NCI-H2227 treated with DMSO at 0.1 percent for 48 hours (cell line): ENCODE results near the gene OR2T34.
"Not testable (repeated sequence)": the region's sequence is repeated elsewhere in the genome, so short reads cannot be mapped to it uniquely, and the experiment has no call there.

Source experiments
- DNase-seq: peaks from one replicate; lab custom pipeline; 2025; lab: John Stamatoyannopoulos, UW

OR2T34 gene

GRCh38 chr1:248562672-248563071, 11.9 kb downstream of the OR2T34 start, which contains the start of gene OR2T29:
Gene OR2T29 (minus strand): TSS chr1:248562772. CDS start chr1:248559491, 3,281 bp downstream.
- DNase-seq, result not testable (repeated sequence)

GRCh38 chr1:248551027-248551426, 23.5 kb downstream of the OR2T34 start:
- DNase-seq, result not testable (repeated sequence)

DNA sequence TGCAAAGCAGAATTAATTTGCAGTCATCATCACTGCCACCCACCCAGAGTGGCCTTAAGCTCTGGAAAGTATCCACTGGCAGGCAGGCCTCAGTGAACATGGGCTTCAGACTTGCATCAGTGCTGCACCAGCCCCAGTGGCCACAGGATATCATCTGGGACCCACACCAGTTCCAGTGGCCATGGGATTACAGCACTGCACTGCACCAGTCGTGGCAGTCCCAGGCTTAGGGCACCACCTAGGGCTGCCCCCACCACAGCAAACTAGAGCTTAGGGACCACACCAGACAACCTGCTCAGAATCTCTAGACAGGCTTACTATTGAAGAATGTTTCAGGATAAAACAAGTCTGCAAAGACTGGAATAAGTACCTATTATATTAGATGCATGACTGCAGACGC, 27.2 kb downstream of the OR2T34 start:
- DNase-seq, result not testable (repeated sequence)

DNA sequence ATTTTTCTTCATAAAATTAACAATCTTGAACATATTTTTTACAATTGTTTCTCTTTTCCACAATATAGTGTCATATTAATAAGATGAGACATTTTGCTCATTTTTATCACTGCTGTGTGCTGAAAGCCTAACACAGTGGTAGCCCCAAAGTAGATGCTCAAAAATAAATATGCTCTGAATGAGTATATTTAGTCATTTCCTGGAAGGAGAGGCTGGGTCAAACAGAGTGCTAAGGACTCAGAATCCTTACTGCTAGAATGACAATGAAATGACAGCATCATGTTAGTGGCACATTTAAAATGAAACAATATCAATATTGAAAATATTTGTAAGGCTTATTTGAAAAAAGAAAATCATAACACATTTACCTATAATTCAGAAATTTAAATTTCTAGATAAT, 37.1 kb downstream of the OR2T34 start:
- DNase-seq, result not testable (repeated sequence)
